ENCODE data around the gene FCRL3. TPM values are rescaled to one million over a fixed set of nuclear protein-coding genes. Genes with fewer than 3 reads are reported as not detected.
A peak's percentile ranks its signal among the peaks of the same experiment; 100 is the strongest.

FCRL3 gene
- total RNA-seq, 1 donor from 2014 or later = not detected

- Mint-ChIP-seq H3K36me3 (no peaks in the 10 kb centered on the region), H3K4me1 (no peaks in the 10 kb centered on the region), H3K27me3 (ENCODE audit: low read depth) (peaks cover 47% of the 10 kb centered on the region), H3K27ac (no peak overlapping the region), H3K9me3 (no peaks in the 10 kb centered on the region), H3K4me3 (no peak overlapping the region)
- DNase-seq (ENCODE audit: low spot score in 2 of 2, unreplicated experiment in 2 of 2) = no peak
- TF ChIP-seq CTCF (IDR thresholded peaks at IDR 0.05; ENCODE audit: unreplicated experiment) = no peak
Observed at GRCh38 chr1:157697781-157698569, 2.6 kb downstream of the FCRL3 start.

GRCh38 chr1:157696966-157697628, 3.5 kb downstream of the FCRL3 start:
- Mint-ChIP-seq H3K4me1 (no peaks in the 10 kb centered on the region), H3K9me3 (no peaks in the 10 kb centered on the region)

GRCh38 chr1:157695417-157695816, 5.2 kb downstream of the FCRL3 start:
- no peaks in the 10 kb centered on the region for H3K36me3 Mint-ChIP-seq
- no peak for DNase-seq (ENCODE audit: low spot score in 2 of 2, unreplicated experiment in 2 of 2)
- H3K27me3 Mint-ChIP-seq (ENCODE audit: low read depth) = peaks cover 38% of the 10 kb centered on the region
- H3K27ac Mint-ChIP-seq = no peak overlapping the region
- TF ChIP-seq CTCF (IDR thresholded peaks at IDR 0.05; ENCODE audit: unreplicated experiment) = no peak
- no peaks in the 10 kb centered on the region for H3K4me1 Mint-ChIP-seq
- no peaks in the 10 kb centered on the region for H3K9me3 Mint-ChIP-seq
- H3K4me3 Mint-ChIP-seq = no peak overlapping the region

More at GRCh38 chr1:157696966-157697628, 3.5 kb downstream of the FCRL3 start:
- no peak overlapping the region for H3K27ac Mint-ChIP-seq
- no peak for TF ChIP-seq CTCF (IDR thresholded peaks at IDR 0.05; ENCODE audit: unreplicated experiment)
- peaks cover 46% of the 10 kb centered on the region for H3K27me3 Mint-ChIP-seq (ENCODE audit: low read depth)
- H3K4me3 Mint-ChIP-seq = no peak overlapping the region
- no peak for DNase-seq (ENCODE audit: low spot score in 2 of 2, unreplicated experiment in 2 of 2)
- H3K36me3 Mint-ChIP-seq = no peaks in the 10 kb centered on the region

- no peaks in the 10 kb centered on the region for H3K9me3 Mint-ChIP-seq
- H3K27ac Mint-ChIP-seq = no peak overlapping the region
- TF ChIP-seq CTCF (IDR thresholded peaks at IDR 0.05; ENCODE audit: unreplicated experiment) = peak; percentile 23
- no peaks in the 10 kb centered on the region for H3K36me3 Mint-ChIP-seq
- H3K27me3 Mint-ChIP-seq (ENCODE audit: low read depth) = peaks cover 13% of the 10 kb centered on the region
- H3K4me1 Mint-ChIP-seq = no peaks in the 10 kb centered on the region
- H3K4me3 Mint-ChIP-seq = no peak overlapping the region
- DNase-seq (ENCODE audit: low spot score in 2 of 2, unreplicated experiment in 2 of 2) = no peak
Observed at GRCh38 chr1:157691285-157691920, 9.2 kb downstream of the FCRL3 start.

- Mint-ChIP-seq H3K36me3 (no peaks in the 10 kb centered on the region), H3K4me1 (no peaks in the 10 kb centered on the region), H3K9me3 (no peaks in the 10 kb centered on the region), H3K27ac (no peak overlapping the region), H3K4me3 (no peak overlapping the region), H3K27me3 (ENCODE audit: low read depth) (peaks cover 8% of the 10 kb centered on the region)
- no peak for DNase-seq (ENCODE audit: low spot score in 2 of 2, unreplicated experiment in 2 of 2)
- TF ChIP-seq CTCF (IDR thresholded peaks at IDR 0.05; ENCODE audit: unreplicated experiment) = no peak
Observed at GRCh38 chr1:157682710-157683437, 17.7 kb downstream of the FCRL3 start.

All from mesothelial cell of epicardium (in vitro differentiated cells).